ENCODE results near the gene ASF1A. TPM values are rescaled to one million over a fixed set of nuclear protein-coding genes. Genes with fewer than 3 reads are reported as not detected.
A peak's percentile ranks its signal among the peaks of the same experiment; 100 is the strongest.

The ASF1A gene
- total and polyA plus RNA-seq, 2 of the 13 experiments (the other 11 are each of a cell fraction or from before 2014, with no cell fraction given), result 14.5 to 49.9 TPM

GRCh38 chr6:118934461-118935330 lies 40.7 kb downstream of the ASF1A start, which contains the start of gene MCM9 (continued):
- no peak for TF ChIP-seq ZHX2 (IDR thresholded peaks at IDR 0.05; ENCODE audit: low read depth)
- peak; percentile 83 for TF ChIP-seq ZHX2 (CRISPR knock-in tag; IDR thresholded peaks at IDR 0.05; ENCODE audit: borderline replicate concordance)
- TF ChIP-seq E2F1 (CRISPR knock-in tag; IDR thresholded peaks at IDR 0.05), result peak; percentile 64; the same call in 1 of the 2 replicates
- TF ChIP-seq PHF20 (CRISPR knock-in tag; IDR thresholded peaks at IDR 0.05), result peak; percentile 46
- TF ChIP-seq ZNF777 (CRISPR knock-in tag; IDR thresholded peaks at IDR 0.05), result peak; percentile 78
- 0 out of 2 replicates have a peak, but pooled peaks have one; percentile 78 for TF ChIP-seq ZNF569 (CRISPR knock-in tag; IDR thresholded peaks at IDR 0.05; ENCODE audit: borderline replicate concordance)
- peak; percentile 87; the same call in 1 of the 2 replicates for TF ChIP-seq NCOA1 (CRISPR knock-in tag; IDR thresholded peaks at IDR 0.05)
- no peak for TF ChIP-seq ZFP62 (CRISPR knock-in tag; IDR thresholded peaks at IDR 0.05)
- peak; percentile 46 to 67 for TF ChIP-seq HMGXB4 (CRISPR knock-in tag; IDR thresholded peaks at IDR 0.05; ENCODE audit: borderline replicate concordance in 1 of 2, low read depth in 1 of 2)
- peak; percentile 84 for TF ChIP-seq BRF2 (CRISPR knock-in tag; IDR thresholded peaks at IDR 0.05)
- no peak for TF ChIP-seq DMTF1 (CRISPR knock-in tag; IDR thresholded peaks at IDR 0.05)
- TF ChIP-seq ZFP37 (CRISPR knock-in tag; IDR thresholded peaks at IDR 0.05; ENCODE audit: borderline replicate concordance), result 0 out of 2 replicates have a peak, but pooled peaks have one; percentile 44
- TF ChIP-seq ZNF530 (CRISPR knock-in tag; IDR thresholded peaks at IDR 0.05; ENCODE audit: low read depth), result no peak
- peak; percentile 56; the same call in 1 of the 2 replicates for TF ChIP-seq SNAPC2 (CRISPR knock-in tag; IDR thresholded peaks at IDR 0.05)
- no peak for TF ChIP-seq MAFF (IDR thresholded peaks at IDR 0.05; ENCODE audit: low read depth, low read length)
